ENCODE data around the gene MPO. TPM values are rescaled to one million over a fixed set of nuclear protein-coding genes. Genes with fewer than 3 reads are reported as not detected.

Gene MPO
- total and polyA plus RNA-seq, 10 of the 15 experiments (the other 5 are each of a cell fraction or from before 2014, with no cell fraction given): 0.06 to 0.49 (median 0.14) TPM

DNA sequence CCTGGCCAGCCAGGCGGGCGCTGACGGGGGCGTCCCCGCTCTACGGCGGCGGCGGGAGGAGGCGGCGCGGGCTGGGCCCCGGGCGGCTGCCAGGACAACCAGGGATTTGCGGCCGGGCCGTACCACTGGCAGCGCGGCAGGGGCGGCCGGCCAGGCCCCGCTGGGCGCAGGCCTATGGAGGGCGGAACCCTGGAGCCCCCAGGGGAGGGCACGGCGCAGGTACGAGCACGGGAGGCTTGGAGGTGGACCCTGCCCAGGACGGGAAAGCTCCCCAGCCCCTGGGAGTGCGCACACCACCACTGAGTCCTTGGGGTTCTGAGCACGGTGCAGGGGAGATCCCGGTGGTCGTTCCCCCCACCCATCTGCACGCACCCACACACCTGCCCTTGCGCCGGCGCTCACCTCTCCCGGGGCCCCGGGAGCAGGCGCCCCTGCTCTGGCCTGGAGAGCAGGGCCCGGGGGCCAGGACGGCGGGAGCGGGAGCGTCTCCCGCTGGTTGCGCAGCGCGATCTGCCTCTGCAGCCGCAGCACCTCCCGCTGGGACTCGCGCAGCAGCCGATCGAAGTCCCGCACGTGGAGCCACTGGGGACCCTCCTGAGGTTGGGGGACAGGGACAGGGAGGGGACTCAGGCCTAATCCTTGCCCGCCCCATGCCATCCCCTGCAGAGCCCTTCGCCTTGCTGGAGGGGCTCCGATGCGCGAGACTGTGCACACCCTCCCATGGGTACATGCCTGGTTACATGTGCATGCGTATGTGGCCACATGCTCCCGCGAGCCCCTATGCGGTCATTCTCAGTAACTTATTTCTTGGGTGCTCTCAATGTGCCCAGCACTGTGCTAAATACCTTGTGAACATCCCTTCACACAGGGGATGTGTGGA, 43.9 kb upstream of the MPO start (continued):
- TF ChIP-seq, protein P1, sequence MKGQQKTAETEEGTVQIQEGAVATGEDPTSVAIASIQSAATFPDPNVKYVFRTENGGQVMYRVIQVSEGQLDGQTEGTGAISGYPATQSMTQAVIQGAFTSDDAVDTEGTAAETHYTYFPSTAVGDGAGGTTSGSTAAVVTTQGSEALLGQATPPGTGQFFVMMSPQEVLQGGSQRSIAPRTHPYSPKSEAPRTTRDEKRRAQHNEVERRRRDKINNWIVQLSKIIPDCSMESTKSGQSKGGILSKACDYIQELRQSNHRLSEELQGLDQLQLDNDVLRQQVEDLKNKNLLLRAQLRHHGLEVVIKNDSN (IDR thresholded peaks at IDR 0.05; ENCODE audit: borderline replicate concordance, extremely low read length, insufficient read depth, low read depth, low read length): no peak
- TF ChIP-seq ASH2L (IDR thresholded peaks at IDR 0.05; ENCODE audit: borderline replicate concordance, low read depth) (no peak), HDAC6 (IDR thresholded peaks at IDR 0.05; ENCODE audit: unreplicated experiment) (no peak), SMAD5 (IDR thresholded peaks at IDR 0.05; ENCODE audit: low read depth) (no peak), CBFB (IDR thresholded peaks at IDR 0.05; ENCODE audit: low read depth) (no peak), BHLHE40 (IDR thresholded peaks at IDR 0.05; ENCODE audit: borderline replicate concordance in 1 of 2, low read depth in 2 of 2, low read length in 1 of 2) (peak; percentile 24 to 71; a peak in 2 of 4 replicates), SRF (IDR thresholded peaks at IDR 0.05; ENCODE audit: low read depth in 2 of 2, low read length in 2 of 2) (no peak), TARDBP (IDR thresholded peaks at IDR 0.05; ENCODE audit: borderline replicate concordance) (no peak), CEBPB (IDR thresholded peaks at IDR 0.05; ENCODE audit: borderline replicate concordance in 1 of 2, low read depth in 2 of 2, low read length in 2 of 2) (no peak), WRNIP1 (IDR thresholded peaks at IDR 0.05; ENCODE audit: borderline replicate concordance, low read depth, low read length) (no peak), MYB (IDR thresholded peaks at IDR 0.05; ENCODE audit: borderline replicate concordance, low read depth, low read length) (no peak), ZNF384 (IDR thresholded peaks at IDR 0.05; ENCODE audit: borderline replicate concordance, low read depth, low read length) (no peak), NR2C1 (IDR thresholded peaks at IDR 0.05) (no peak), STAT3 (IDR thresholded peaks at IDR 0.05; ENCODE audit: low read depth, low read length) (no peak), CHD2 (IDR thresholded peaks at IDR 0.05; ENCODE audit: borderline replicate concordance, low read depth, low read length) (no peak)
- TF ChIP-seq, protein P2, sequence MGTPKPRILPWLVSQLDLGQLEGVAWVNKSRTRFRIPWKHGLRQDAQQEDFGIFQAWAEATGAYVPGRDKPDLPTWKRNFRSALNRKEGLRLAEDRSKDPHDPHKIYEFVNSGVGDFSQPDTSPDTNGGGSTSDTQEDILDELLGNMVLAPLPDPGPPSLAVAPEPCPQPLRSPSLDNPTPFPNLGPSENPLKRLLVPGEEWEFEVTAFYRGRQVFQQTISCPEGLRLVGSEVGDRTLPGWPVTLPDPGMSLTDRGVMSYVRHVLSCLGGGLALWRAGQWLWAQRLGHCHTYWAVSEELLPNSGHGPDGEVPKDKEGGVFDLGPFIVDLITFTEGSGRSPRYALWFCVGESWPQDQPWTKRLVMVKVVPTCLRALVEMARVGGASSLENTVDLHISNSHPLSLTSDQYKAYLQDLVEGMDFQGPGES (IDR thresholded peaks at IDR 0.05): no peak
- TF ChIP-seq, protein P3, sequence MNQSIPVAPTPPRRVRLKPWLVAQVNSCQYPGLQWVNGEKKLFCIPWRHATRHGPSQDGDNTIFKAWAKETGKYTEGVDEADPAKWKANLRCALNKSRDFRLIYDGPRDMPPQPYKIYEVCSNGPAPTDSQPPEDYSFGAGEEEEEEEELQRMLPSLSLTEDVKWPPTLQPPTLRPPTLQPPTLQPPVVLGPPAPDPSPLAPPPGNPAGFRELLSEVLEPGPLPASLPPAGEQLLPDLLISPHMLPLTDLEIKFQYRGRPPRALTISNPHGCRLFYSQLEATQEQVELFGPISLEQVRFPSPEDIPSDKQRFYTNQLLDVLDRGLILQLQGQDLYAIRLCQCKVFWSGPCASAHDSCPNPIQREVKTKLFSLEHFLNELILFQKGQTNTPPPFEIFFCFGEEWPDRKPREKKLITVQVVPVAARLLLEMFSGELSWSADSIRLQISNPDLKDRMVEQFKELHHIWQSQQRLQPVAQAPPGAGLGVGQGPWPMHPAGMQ (IDR thresholded peaks at IDR 0.05; ENCODE audit: borderline replicate concordance): no peak

All from GM12878 (cell line).